PC-9 (cell line): ENCODE data around the gene LIMS2.

Experiments
- CTCF ChIP-seq: fragments of 200-600 bp; sonication (generic); conservative IDR thresholded peaks from 2 replicates; pipeline ENCODE4 v1.6.1; 2017; ENCODE audit warnings: mixed run types, antibody characterized with exemption, mild to moderate bottlenecking, moderate library complexity
- EZH2 ChIP-seq: fragments of 200-600 bp; sonication (generic); IDR thresholded peaks from 2 replicates; pipeline ENCODE4 v1.8.0; 2017; ENCODE audit warnings: antibody characterized with exemption, low read depth

- TF ChIP-seq CTCF (no peak), EZH2 (0 out of 2 replicates have a peak, but pooled peaks have one; percentile 83)
Observed at GRCh38 chr2:127675331-127676261, at the start of gene LIMS2.
